ENCODE results near the gene ZNF155.

The ZNF155 gene

GRCh38 chr19:43950834-43951645, 32.9 kb upstream of the ZNF155 start, which contains the start of gene ZNF221 (continued):
- TF ChIP-seq KLF7 (tag by site-specific recombination; IDR thresholded peaks at IDR 0.05; ENCODE audit: borderline replicate concordance) (no peak; the same call in 1 of the 2 replicates), ZXDB (tag by site-specific recombination; IDR thresholded peaks at IDR 0.05) (peak; percentile 98), OVOL3 (tag by site-specific recombination; IDR thresholded peaks at IDR 0.05) (peak; percentile 66), YY2 (tag by site-specific recombination; IDR thresholded peaks at IDR 0.05) (peak; percentile 59; the same call in 1 of the 2 replicates), ZNF768 (tag by site-specific recombination; IDR thresholded peaks at IDR 0.05) (no peak), TRIM28 (IDR thresholded peaks at IDR 0.05; ENCODE audit: borderline replicate concordance, low read length) (peak; percentile 69), ZNF48 (tag by site-specific recombination; IDR thresholded peaks at IDR 0.05) (no peak), ZFP37 (tag by site-specific recombination; IDR thresholded peaks at IDR 0.05) (peak; percentile 92; the same call in 1 of the 2 replicates), GLI4 (tag by site-specific recombination; IDR thresholded peaks at IDR 0.05) (no peak), BCL11B (tag by site-specific recombination; IDR thresholded peaks at IDR 0.05; ENCODE audit: low read depth) (peak; percentile 100), ZNF248 (tag by site-specific recombination; IDR thresholded peaks at IDR 0.05) (no peak), ZNF174 (tag by site-specific recombination; IDR thresholded peaks at IDR 0.05) (no peak), ZBTB20 (tag by site-specific recombination; IDR thresholded peaks at IDR 0.05) (peak; percentile 95), PRDM10 (tag by site-specific recombination; IDR thresholded peaks at IDR 0.05) (peak; percentile 89), KLF16 (tag by site-specific recombination; IDR thresholded peaks at IDR 0.05) (peak; percentile 58), ZNF837 (tag by site-specific recombination; IDR thresholded peaks at IDR 0.05) (no peak), ZNF549 (tag by site-specific recombination; IDR thresholded peaks at IDR 0.05) (no peak; the same call in 1 of the 2 replicates), ZBTB11 (tag by site-specific recombination; conservative IDR thresholded peaks at IDR 0.05; ENCODE audit: low read depth) (peak; percentile 98), ZNF121 (tag by site-specific recombination; IDR thresholded peaks at IDR 0.05) (no peak), ZNF266 (tag by site-specific recombination; IDR thresholded peaks at IDR 0.05; ENCODE audit: low read depth) (0 out of 2 replicates have a peak, but pooled peaks have one; percentile 2)
- TF ChIP-seq, protein P1, sequence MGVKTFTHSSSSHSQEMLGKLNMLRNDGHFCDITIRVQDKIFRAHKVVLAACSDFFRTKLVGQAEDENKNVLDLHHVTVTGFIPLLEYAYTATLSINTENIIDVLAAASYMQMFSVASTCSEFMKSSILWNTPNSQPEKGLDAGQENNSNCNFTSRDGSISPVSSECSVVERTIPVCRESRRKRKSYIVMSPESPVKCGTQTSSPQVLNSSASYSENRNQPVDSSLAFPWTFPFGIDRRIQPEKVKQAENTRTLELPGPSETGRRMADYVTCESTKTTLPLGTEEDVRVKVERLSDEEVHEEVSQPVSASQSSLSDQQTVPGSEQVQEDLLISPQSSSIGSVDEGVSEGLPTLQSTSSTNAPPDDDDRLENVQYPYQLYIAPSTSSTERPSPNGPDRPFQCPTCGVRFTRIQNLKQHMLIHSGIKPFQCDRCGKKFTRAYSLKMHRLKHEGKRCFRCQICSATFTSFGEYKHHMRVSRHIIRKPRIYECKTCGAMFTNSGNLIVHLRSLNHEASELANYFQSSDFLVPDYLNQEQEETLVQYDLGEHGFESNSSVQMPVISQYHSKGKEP (tag by site-specific recombination; IDR thresholded peaks at IDR 0.05), result peak; percentile 93; the same call in 1 of the 2 replicates
- TF ChIP-seq, protein P2, sequence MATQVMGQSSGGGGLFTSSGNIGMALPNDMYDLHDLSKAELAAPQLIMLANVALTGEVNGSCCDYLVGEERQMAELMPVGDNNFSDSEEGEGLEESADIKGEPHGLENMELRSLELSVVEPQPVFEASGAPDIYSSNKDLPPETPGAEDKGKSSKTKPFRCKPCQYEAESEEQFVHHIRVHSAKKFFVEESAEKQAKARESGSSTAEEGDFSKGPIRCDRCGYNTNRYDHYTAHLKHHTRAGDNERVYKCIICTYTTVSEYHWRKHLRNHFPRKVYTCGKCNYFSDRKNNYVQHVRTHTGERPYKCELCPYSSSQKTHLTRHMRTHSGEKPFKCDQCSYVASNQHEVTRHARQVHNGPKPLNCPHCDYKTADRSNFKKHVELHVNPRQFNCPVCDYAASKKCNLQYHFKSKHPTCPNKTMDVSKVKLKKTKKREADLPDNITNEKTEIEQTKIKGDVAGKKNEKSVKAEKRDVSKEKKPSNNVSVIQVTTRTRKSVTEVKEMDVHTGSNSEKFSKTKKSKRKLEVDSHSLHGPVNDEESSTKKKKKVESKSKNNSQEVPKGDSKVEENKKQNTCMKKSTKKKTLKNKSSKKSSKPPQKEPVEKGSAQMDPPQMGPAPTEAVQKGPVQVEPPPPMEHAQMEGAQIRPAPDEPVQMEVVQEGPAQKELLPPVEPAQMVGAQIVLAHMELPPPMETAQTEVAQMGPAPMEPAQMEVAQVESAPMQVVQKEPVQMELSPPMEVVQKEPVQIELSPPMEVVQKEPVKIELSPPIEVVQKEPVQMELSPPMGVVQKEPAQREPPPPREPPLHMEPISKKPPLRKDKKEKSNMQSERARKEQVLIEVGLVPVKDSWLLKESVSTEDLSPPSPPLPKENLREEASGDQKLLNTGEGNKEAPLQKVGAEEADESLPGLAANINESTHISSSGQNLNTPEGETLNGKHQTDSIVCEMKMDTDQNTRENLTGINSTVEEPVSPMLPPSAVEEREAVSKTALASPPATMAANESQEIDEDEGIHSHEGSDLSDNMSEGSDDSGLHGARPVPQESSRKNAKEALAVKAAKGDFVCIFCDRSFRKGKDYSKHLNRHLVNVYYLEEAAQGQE (tag by site-specific recombination; IDR thresholded peaks at IDR 0.05), result peak; percentile 30; the same call in 1 of the 2 replicates
- TF ChIP-seq, protein P3, sequence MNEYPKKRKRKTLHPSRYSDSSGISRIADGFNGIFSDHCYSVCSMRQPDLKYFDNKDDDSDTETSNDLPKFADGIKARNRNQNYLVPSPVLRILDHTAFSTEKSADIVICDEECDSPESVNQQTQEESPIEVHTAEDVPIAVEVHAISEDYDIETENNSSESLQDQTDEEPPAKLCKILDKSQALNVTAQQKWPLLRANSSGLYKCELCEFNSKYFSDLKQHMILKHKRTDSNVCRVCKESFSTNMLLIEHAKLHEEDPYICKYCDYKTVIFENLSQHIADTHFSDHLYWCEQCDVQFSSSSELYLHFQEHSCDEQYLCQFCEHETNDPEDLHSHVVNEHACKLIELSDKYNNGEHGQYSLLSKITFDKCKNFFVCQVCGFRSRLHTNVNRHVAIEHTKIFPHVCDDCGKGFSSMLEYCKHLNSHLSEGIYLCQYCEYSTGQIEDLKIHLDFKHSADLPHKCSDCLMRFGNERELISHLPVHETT (tag by site-specific recombination; IDR thresholded peaks at IDR 0.05), result peak; percentile 83
